Measurements from ENCODE around the gene TBC1D19. TPM values are rescaled to one million over a fixed set of nuclear protein-coding genes. Genes with fewer than 3 reads are reported as not detected.

TBC1D19 gene
- total RNA-seq, 4 donors from 2014 or later: 9.8 to 17.0 (median 14.4) TPM

GRCh38 chr4:26753617-26754016 lies 169.7 kb downstream of the TBC1D19 start:
- TF ChIP-seq CTCF (IDR thresholded peaks at IDR 0.05; ENCODE audit: low read depth): no peak

- no peak for TF ChIP-seq CTCF (IDR thresholded peaks at IDR 0.05; ENCODE audit: low read depth)
Observed at GRCh38 chr4:26757751-26758150, 173.9 kb downstream of the TBC1D19 start.

- TF ChIP-seq CTCF (IDR thresholded peaks at IDR 0.05; ENCODE audit: low read depth): no peak
Observed at GRCh38 chr4:26758899-26759298, 175.0 kb downstream of the TBC1D19 start.

- TF ChIP-seq CTCF (IDR thresholded peaks at IDR 0.05; ENCODE audit: low read depth): no peak
Observed at GRCh38 chr4:26762650-26763049, 178.8 kb downstream of the TBC1D19 start.

GRCh38 chr4:26763063-26763462 lies 179.2 kb downstream of the TBC1D19 start:
- no peak for TF ChIP-seq CTCF (IDR thresholded peaks at IDR 0.05; ENCODE audit: low read depth)

- no peak for TF ChIP-seq CTCF (IDR thresholded peaks at IDR 0.05; ENCODE audit: low read depth)
Observed at GRCh38 chr4:26763648-26764047, 179.8 kb downstream of the TBC1D19 start.

GRCh38 chr4:26764231-26764630 lies 180.3 kb downstream of the TBC1D19 start:
- no peak for TF ChIP-seq CTCF (IDR thresholded peaks at IDR 0.05; ENCODE audit: low read depth)
